Measurements from ENCODE around the gene RHD. TPM values are rescaled to one million over a fixed set of nuclear protein-coding genes. Genes with fewer than 3 reads are reported as not detected.
A peak's percentile ranks its signal among the peaks of the same experiment; 100 is the strongest.

Gene RHD
- total and polyA plus RNA-seq, 2 donors (not counting 1 experiment from before 2014, with no cell fraction given) = not detected

- H4K20me1 ChIP-seq (ENCODE audit: control insufficient read depth, insufficient read depth, low read length, poor library complexity, severe bottlenecking) = peaks cover 38% of the 10 kb centered on the region
- H3K27ac ChIP-seq (ENCODE audit: low read length in 2 of 2) = peak overlapping the region; percentile 86 to 87
- H3K4me3 Mint-ChIP-seq = peak overlapping the region; percentile 96
- H2AFZ ChIP-seq (ENCODE audit: insufficient read depth, low read depth, low read length, poor library complexity, severe bottlenecking) = peak overlapping the region; percentile 84
- no peak for DNase-seq
- WGBS (ENCODE audit: insufficient coverage) = 8% methylated on average over 2 of the region's 6 CpGs
- no peaks in the 10 kb centered on the region for H3K9me3 Mint-ChIP-seq (ENCODE audit: insufficient read depth)
- H3K4me3 ChIP-seq (ENCODE audit: control extremely low read depth in 1 of 5, extremely low read depth in 1 of 5, insufficient read depth in 1 of 5, low read depth in 2 of 5, low read length in 4 of 5) = peak overlapping the region; percentile 83 to 89 (median 84)
- no peaks in the 10 kb centered on the region for H3K9me3 ChIP-seq (ENCODE audit: control extremely low read depth in 1 of 3, control insufficient read depth in 2 of 3, insufficient read depth in 1 of 3, low read length in 2 of 3)
- ChIA-PET CTCF (no interaction called here), POLR2A (interaction anchor here (0.6 to 1.2 kb wide), 3 partner anchors 92 to 211 kb away, joined by 3 read pairs; partner anchors contain the start of gene RSRP1)
- H3K27me3 Mint-ChIP-seq = no peaks in the 10 kb centered on the region
- H3K36me3 ChIP-seq (replicated peaks in 1 of 2; ENCODE audit: control extremely low read depth in 1 of 2, control insufficient read depth in 1 of 2, extremely low read depth in 1 of 2, insufficient read depth in 2 of 2, low read length in 1 of 2) = peaks cover 2 to 20% of the 10 kb centered on the region in 2 experiments
- TF ChIP-seq, protein P1, sequence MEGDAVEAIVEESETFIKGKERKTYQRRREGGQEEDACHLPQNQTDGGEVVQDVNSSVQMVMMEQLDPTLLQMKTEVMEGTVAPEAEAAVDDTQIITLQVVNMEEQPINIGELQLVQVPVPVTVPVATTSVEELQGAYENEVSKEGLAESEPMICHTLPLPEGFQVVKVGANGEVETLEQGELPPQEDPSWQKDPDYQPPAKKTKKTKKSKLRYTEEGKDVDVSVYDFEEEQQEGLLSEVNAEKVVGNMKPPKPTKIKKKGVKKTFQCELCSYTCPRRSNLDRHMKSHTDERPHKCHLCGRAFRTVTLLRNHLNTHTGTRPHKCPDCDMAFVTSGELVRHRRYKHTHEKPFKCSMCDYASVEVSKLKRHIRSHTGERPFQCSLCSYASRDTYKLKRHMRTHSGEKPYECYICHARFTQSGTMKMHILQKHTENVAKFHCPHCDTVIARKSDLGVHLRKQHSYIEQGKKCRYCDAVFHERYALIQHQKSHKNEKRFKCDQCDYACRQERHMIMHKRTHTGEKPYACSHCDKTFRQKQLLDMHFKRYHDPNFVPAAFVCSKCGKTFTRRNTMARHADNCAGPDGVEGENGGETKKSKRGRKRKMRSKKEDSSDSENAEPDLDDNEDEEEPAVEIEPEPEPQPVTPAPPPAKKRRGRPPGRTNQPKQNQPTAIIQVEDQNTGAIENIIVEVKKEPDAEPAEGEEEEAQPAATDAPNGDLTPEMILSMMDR (IDR thresholded peaks at IDR 0.05) = no peak
- TF ChIP-seq EZH2 (IDR thresholded peaks at IDR 0.05; ENCODE audit: borderline replicate concordance, insufficient read depth, low read depth, low read length, poor library complexity, severe bottlenecking) = no peak
- H3K27me3 ChIP-seq (replicated peaks in 1 of 4; ENCODE audit: control extremely low read depth in 1 of 4, control insufficient read depth in 3 of 4, insufficient read depth in 4 of 4, low read length in 3 of 4) = no peaks in the 10 kb centered on the region
- intact Hi-C loops (cut with micrococcal nuclease) = loop anchor here (2.0 to 10.0 kb wide), 4 partner anchors 92 to 694 kb away; partner anchors contain the start of genes MACO1, RSRP1, SRRM1 and SYF2
- peaks cover 25% of the 10 kb centered on the region for H3K4me1 Mint-ChIP-seq
- H3K4me2 ChIP-seq (replicated peaks; ENCODE audit: low read depth, low read length, poor library complexity, severe bottlenecking) = peak overlapping the region; percentile 85
- peaks cover 63% of the 10 kb centered on the region for H3K79me2 ChIP-seq (ENCODE audit: control insufficient read depth, insufficient read depth, low read length)
- H3K4me1 ChIP-seq (ENCODE audit: control insufficient read depth in 2 of 2, insufficient read depth in 2 of 2, low read length in 2 of 2) = peaks cover 14% of the 10 kb centered on the region in 2 donors
- ATAC-seq (ENCODE audit: low read depth) = no peak
- peak overlapping the region; percentile 88 for H3K9ac ChIP-seq (ENCODE audit: low read length)
- H3K27ac Mint-ChIP-seq = peak overlapping the region; percentile 98
Measured at GRCh38 chr1:25338986-25339385, 66.7 kb downstream of the RHD start.

DNA sequence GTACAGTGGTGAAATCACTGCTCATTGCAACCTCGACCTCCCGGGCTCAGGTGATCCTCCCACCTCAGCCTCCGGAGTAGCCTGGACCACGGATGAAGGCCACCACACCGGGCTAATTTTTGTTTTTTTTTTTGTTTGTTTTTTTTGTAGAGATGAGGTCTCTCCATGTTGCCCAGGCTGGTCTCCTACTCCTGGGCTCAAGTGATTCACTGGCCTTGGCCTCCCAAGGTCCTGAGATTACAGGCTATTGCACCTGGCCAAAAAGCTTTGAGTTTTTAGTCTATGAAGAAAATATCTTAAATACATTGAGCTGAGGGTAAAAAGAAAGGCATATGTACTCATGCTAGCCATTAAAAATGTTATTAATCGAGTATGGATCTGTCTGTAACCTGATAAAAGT, 69.4 kb downstream of the RHD start:
- no peak overlapping the region for H3K4me3 Mint-ChIP-seq

More for the DNA sequence above, 69.4 kb downstream of the RHD start:
- WGBS (ENCODE audit: insufficient coverage) = 98% methylated on average over 3 of the region's 6 CpGs
- Histone ChIP-seq H2AFZ (ENCODE audit: insufficient read depth, low read depth, low read length, poor library complexity, severe bottlenecking) (no peak overlapping the region), H3K4me2 (replicated peaks; ENCODE audit: low read depth, low read length, poor library complexity, severe bottlenecking) (no peak overlapping the region), H4K20me1 (ENCODE audit: control insufficient read depth, insufficient read depth, low read length, poor library complexity, severe bottlenecking) (peaks cover 53% of the 10 kb centered on the region), H3K36me3 (replicated peaks in 1 of 2; ENCODE audit: control extremely low read depth in 1 of 2, control insufficient read depth in 1 of 2, extremely low read depth in 1 of 2, insufficient read depth in 2 of 2, low read length in 1 of 2) (peaks cover 2 to 29% of the 10 kb centered on the region in 2 experiments), H3K4me1 (ENCODE audit: control insufficient read depth in 2 of 2, insufficient read depth in 2 of 2, low read length in 2 of 2) (peaks cover 11 to 14% of the 10 kb centered on the region in 2 donors), H3K4me3 (ENCODE audit: control extremely low read depth in 1 of 5, extremely low read depth in 1 of 5, insufficient read depth in 1 of 5, low read depth in 2 of 5, low read length in 4 of 5) (no peak overlapping the region), H3K27me3 (replicated peaks in 1 of 4; ENCODE audit: control extremely low read depth in 1 of 4, control insufficient read depth in 3 of 4, insufficient read depth in 4 of 4, low read length in 3 of 4) (no peaks in the 10 kb centered on the region), H3K9ac (ENCODE audit: low read length) (no peak overlapping the region), H3K9me3 (ENCODE audit: control extremely low read depth in 1 of 3, control insufficient read depth in 2 of 3, insufficient read depth in 1 of 3, low read length in 2 of 3) (no peaks in the 10 kb centered on the region), H3K27ac (ENCODE audit: low read length in 2 of 2) (no peak overlapping the region), H3K79me2 (ENCODE audit: control insufficient read depth, insufficient read depth, low read length) (peaks cover 77% of the 10 kb centered on the region)
- no peaks in the 10 kb centered on the region for H3K27me3 Mint-ChIP-seq
- peaks cover 16% of the 10 kb centered on the region for H3K4me1 Mint-ChIP-seq
- ChIA-PET CTCF (no interaction called here), POLR2A (interaction anchor here (0.7 kb wide), 1 partner anchor 104 kb away, joined by 3 read pairs; no protein-coding TSS in a partner anchor)
- ATAC-seq (ENCODE audit: low read depth) (no peak), DNase-seq (peak; percentile 0)
- TF ChIP-seq EZH2 (IDR thresholded peaks at IDR 0.05; ENCODE audit: borderline replicate concordance, insufficient read depth, low read depth, low read length, poor library complexity, severe bottlenecking) = no peak
- TF ChIP-seq, protein P1 (IDR thresholded peaks at IDR 0.05) = no peak
- no peaks in the 10 kb centered on the region for H3K9me3 Mint-ChIP-seq (ENCODE audit: insufficient read depth)
- intact Hi-C loops (cut with micrococcal nuclease) = no loop called here
- no peak overlapping the region for H3K27ac Mint-ChIP-seq
